Kidney epithelial cell (primary cell): ENCODE results near the gene SINHCAF. TPM values are rescaled to one million over a fixed set of nuclear protein-coding genes. Genes with fewer than 3 reads are reported as not detected.

Source experiments
- DNase-seq: peaks from one replicate; pipeline ENCODE4 v3.0.0-alpha.2; 2010; ENCODE audit warnings: low read depth
- H3K27me3 ChIP-seq: 2 replicates; pipeline ENCODE4 v1.6.0; 2011; ENCODE audit warnings: low read length; ENCODE audit not compliant: control insufficient read depth, insufficient read depth
- H3K36me3 ChIP-seq: 2 replicates; pipeline ENCODE4 v1.5.1; 2011; ENCODE audit warnings: low read length; ENCODE audit not compliant: control insufficient read depth, insufficient read depth
- H3K4me3 ChIP-seq: 2 replicates; pipeline ENCODE4 v1.5.1; 2011; ENCODE audit warnings: low read depth, mild to moderate bottlenecking, control low read depth, low read length
- total RNA-seq: library from RNA; depleted of rRNA; stranded (reverse); fragments of >200 nt; gene quantifications from 2 replicates; pipeline ENCODE4 v1.2.3, GENCODE V29; 2015
- TF ChIP-seq, protein P1 (sequence below): IDR thresholded peaks from 2 replicates; pipeline ENCODE4 v1.5.1; 2011; ENCODE audit warnings: mild to moderate bottlenecking, moderate library complexity, low read length, control low read depth, inconsistent platforms; ENCODE audit not compliant: insufficient read depth, poor library complexity, severe bottlenecking

SINHCAF gene
- total RNA-seq, 1 donor from 2014 or later = 217 TPM

DNA sequence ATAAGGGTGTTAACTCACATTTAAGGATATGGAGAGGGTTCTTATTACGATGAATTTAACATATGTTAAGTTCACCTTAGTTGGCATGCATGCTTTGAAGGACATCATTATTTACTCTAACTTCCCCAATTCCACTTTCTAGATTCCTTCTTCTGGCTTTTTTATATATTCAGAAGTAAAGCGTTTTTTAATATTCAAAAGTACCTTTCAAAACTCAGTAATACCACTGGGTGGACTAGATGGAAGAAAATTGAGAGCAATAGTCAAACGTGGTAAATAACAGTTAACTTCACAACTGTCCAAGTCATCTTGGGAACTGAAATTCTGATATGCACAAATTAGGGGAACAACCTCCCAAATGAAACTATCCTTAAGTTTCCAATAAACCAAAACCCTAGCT is 9.1 kb downstream of the SINHCAF start:
- no peak overlapping the region for H3K4me3 ChIP-seq
- no peak for DNase-seq
- H3K27me3 ChIP-seq = no peaks in the 10 kb centered on the region
- TF ChIP-seq, protein P1, sequence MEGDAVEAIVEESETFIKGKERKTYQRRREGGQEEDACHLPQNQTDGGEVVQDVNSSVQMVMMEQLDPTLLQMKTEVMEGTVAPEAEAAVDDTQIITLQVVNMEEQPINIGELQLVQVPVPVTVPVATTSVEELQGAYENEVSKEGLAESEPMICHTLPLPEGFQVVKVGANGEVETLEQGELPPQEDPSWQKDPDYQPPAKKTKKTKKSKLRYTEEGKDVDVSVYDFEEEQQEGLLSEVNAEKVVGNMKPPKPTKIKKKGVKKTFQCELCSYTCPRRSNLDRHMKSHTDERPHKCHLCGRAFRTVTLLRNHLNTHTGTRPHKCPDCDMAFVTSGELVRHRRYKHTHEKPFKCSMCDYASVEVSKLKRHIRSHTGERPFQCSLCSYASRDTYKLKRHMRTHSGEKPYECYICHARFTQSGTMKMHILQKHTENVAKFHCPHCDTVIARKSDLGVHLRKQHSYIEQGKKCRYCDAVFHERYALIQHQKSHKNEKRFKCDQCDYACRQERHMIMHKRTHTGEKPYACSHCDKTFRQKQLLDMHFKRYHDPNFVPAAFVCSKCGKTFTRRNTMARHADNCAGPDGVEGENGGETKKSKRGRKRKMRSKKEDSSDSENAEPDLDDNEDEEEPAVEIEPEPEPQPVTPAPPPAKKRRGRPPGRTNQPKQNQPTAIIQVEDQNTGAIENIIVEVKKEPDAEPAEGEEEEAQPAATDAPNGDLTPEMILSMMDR = no peak
- H3K36me3 ChIP-seq = no peaks in the 10 kb centered on the region

DNA sequence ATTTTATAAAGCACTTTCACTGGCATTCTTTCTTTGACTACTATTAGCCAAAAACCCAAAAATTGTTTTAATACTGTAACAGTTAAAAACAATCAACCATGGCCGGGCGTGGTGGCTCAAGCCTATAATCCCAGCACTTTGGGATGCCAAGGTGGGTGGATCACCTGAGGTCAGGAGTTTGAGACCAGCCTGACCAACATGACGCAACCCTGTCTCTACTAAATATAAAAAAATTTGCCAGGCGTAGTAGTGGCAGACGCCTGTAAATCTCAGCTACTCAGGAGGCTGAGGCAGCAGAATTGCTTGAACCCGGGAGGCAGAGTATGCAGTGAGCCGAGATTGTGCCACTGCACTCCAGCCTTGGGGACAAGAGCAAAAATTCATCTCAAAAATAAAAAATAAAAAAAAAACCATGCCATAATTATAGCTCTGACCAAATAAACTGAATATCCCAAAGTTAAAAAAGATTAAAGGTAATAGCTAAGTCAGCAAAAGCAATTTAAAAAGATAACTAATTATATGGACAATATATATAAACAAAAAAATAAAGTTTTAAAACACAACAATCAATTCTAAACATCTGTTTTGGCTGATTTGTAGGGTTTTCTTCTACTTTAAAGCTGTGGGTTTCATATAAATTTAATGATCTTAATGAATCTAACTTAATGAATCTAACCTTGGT is 10.0 kb downstream of the SINHCAF start:
- Histone ChIP-seq H3K36me3 (no peaks in the 10 kb centered on the region), H3K4me3 (no peak overlapping the region), H3K27me3 (no peaks in the 10 kb centered on the region)
- no peak for DNase-seq
- TF ChIP-seq, protein P1 = no peak

DNA sequence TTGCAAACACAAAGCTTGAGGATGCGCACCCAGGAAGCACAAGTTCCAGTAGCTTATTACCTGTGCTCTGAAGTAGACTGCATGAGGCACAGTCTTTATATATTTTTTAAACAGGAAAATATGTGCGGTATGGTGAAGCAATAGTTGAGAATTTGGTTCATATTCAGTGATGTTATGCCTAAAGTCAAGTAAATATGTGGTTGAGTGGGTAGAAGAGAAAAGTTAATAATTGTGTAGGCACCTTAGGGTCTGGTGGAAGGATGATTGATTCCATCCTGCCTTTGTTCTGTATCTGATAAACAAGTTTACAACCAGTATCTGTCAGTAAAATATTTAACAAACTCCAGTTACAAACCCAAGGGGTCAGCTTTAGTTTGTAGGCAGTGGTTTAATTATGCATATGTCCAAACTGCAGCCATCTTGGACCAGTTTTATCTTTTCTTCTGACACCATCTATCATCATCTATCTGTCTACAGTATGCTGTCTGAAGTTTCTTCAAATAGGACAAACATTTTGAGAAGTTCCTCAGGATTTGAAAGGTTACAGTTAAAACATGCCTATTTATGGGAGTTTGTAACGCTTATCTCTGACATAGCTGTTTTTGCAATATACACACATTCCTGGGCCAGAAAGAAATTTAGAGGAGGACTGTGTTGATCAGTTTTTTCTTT is 10.8 kb downstream of the SINHCAF start:
- TF ChIP-seq, protein P1 = no peak
- no peak overlapping the region for H3K4me3 ChIP-seq
- no peaks in the 10 kb centered on the region for H3K36me3 ChIP-seq
- DNase-seq = no peak
- no peaks in the 10 kb centered on the region for H3K27me3 ChIP-seq

- no peak for DNase-seq
- Histone ChIP-seq H3K36me3 (no peaks in the 10 kb centered on the region), H3K27me3 (no peaks in the 10 kb centered on the region), H3K4me3 (no peak overlapping the region)
- TF ChIP-seq, protein P1 = no peak
Observed at GRCh38 chr12:31312431-31312830, 13.5 kb downstream of the SINHCAF start.

DNA sequence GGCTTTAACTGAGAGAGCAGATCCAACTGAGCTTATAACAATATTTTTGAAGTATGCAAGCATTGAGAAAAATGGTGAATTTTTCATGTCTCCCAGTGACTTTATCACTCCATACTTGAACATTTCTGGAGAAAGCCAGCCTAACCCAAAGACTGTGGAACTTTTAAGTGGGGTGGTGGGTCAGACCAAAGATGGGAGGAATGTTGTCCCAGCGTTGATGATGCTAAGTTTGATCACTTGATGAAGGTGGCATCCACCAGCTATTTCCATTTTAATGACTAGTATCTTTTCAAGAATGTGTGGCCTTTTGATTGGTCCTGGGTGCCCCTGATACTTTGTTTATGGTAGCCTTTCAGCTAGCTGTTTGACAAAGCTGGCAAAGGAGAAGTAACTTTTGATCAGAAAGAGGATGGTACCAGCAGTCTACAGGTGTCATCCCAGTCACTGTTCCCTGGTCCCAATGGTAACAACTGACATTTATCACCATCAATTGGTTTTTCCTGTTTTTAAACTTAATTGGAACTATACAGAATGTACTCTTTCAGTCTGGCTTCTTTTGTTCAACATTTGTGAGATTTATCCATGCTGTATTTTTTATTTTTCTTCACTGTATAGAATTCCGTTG is 14.2 kb downstream of the SINHCAF start:
- Histone ChIP-seq H3K36me3 (no peaks in the 10 kb centered on the region), H3K27me3 (no peaks in the 10 kb centered on the region), H3K4me3 (no peak overlapping the region)
- no peak for DNase-seq
- TF ChIP-seq, protein P1 = no peak

GRCh38 chr12:31310488-31310887 is 15.5 kb downstream of the SINHCAF start:
- TF ChIP-seq, protein P1 = no peak
- no peaks in the 10 kb centered on the region for H3K36me3 ChIP-seq
- no peaks in the 10 kb centered on the region for H3K27me3 ChIP-seq
- DNase-seq = no peak
- H3K4me3 ChIP-seq = no peak overlapping the region
